PC-9 (cell line): ENCODE data around the gene CCDC141. TPM values are rescaled to one million over a fixed set of nuclear protein-coding genes. Genes with fewer than 3 reads are reported as not detected.
A peak's percentile ranks its signal among the peaks of the same experiment; 100 is the strongest.

Source experiments
- BruUV-seq: library from RNA; stranded (reverse); fragments of 400-500 nt; replicated peaks from 2 replicates; lab custom pipeline; 2021; lab: Mats Ljungman, UMichigan
- CTCF ChIA-PET: fragments of 300-600 bp; sonication (Branson Sonifier 250); formaldehyde crosslinking; loops from one replicate; lab custom pipeline; 2022; ENCODE audit warnings: antibody characterized with exemption; lab: Charles Lee
- POLR2A ChIA-PET: fragments of 300-600 bp; sonication (Branson Sonifier 250); formaldehyde crosslinking; loops from one replicate; lab custom pipeline; 2022; ENCODE audit warnings: antibody characterized with exemption; ENCODE audit not compliant: unreplicated experiment; lab: Charles Lee
- DNase-seq, 2 experiments: peaks; one replicate each; pipeline versions ENCODE4 v3.0.0 to v3.0.0-alpha.2; 2015 to 2022; ENCODE audit warnings: mixed read lengths in 1 of 2
- H2AFZ ChIP-seq: fragments of 200-600 bp; sonication (generic); 2 replicates; pipeline ENCODE4 v1.8.1; 2017; ENCODE audit warnings: antibody characterized with exemption
- H3F3A ChIP-seq: fragments of 200-600 bp; sonication (generic); 2 replicates; pipeline ENCODE4 v1.8.1; 2017; ENCODE audit warnings: antibody characterized with exemption, mild to moderate bottlenecking, low read depth; ENCODE audit not compliant: insufficient read depth
- H3K27ac ChIP-seq: fragments of 200-600 bp; sonication (generic); 2 replicates; pipeline ENCODE4 v1.6.1; 2016; ENCODE audit warnings: mixed run types
- H3K27me3 ChIP-seq: fragments of 200-600 bp; sonication (generic); 2 replicates; pipeline ENCODE4 v1.6.1; 2016; ENCODE audit warnings: low read depth, mixed run types; ENCODE audit not compliant: insufficient read depth
- H3K36me3 ChIP-seq: fragments of 200-600 bp; sonication (generic); 2 replicates; pipeline ENCODE4 v1.6.1; 2016; ENCODE audit warnings: low read depth, mixed run types
- H3K4me1 ChIP-seq: fragments of 200-600 bp; sonication (generic); replicated peaks from 2 replicates; pipeline ENCODE4 v1.6.1; 2016; ENCODE audit warnings: mixed run types; ENCODE audit not compliant: insufficient read depth
- H3K4me2 ChIP-seq: fragments of 200-600 bp; sonication (generic); 2 replicates; pipeline ENCODE4 v1.6.1; 2017; ENCODE audit warnings: mixed run types
- H3K4me3 ChIP-seq: fragments of 200-600 bp; sonication (generic); 2 replicates; pipeline ENCODE4 v1.6.1; 2016; ENCODE audit warnings: mixed run types
- H3K79me2 ChIP-seq: fragments of 200-600 bp; sonication (generic); 2 replicates; pipeline ENCODE4 v1.6.1; 2017; ENCODE audit warnings: low read depth, mixed run types
- H3K9me2 ChIP-seq: fragments of 200-600 bp; sonication (generic); 2 replicates; pipeline ENCODE4 v1.8.1; 2017; ENCODE audit warnings: mild to moderate bottlenecking; ENCODE audit not compliant: insufficient read depth
- H3K9me3 ChIP-seq: fragments of 200-600 bp; sonication (generic); 2 replicates; pipeline ENCODE4 v1.8.1; 2016; ENCODE audit warnings: low read depth; ENCODE audit not compliant: insufficient read depth
- H4K20me1 ChIP-seq: fragments of 200-600 bp; sonication (generic); 2 replicates; pipeline ENCODE4 v1.8.1; 2017; ENCODE audit not compliant: insufficient read depth
- CTCF ChIP-seq: fragments of 200-600 bp; sonication (generic); conservative IDR thresholded peaks from 2 replicates; pipeline ENCODE4 v1.6.1; 2017; ENCODE audit warnings: mixed run types, antibody characterized with exemption, mild to moderate bottlenecking, moderate library complexity
- EZH2 ChIP-seq: fragments of 200-600 bp; sonication (generic); IDR thresholded peaks from 2 replicates; pipeline ENCODE4 v1.8.0; 2017; ENCODE audit warnings: antibody characterized with exemption, low read depth
- intact Hi-C: fragments of 100-400 bp; cut with micrococcal nuclease; formaldehyde crosslinking; loops from one replicate; pipeline ENCODE4 v1.10.0; 2022; ENCODE audit not compliant: unreplicated experiment
- total RNA-seq: library from RNA; stranded (reverse); gene quantifications from 2 replicates; pipeline ENCODE4 v1.2.3, GENCODE V29; 2021

Gene CCDC141
- total RNA-seq, 1 experiment from 2014 or later: not detected

DNA sequence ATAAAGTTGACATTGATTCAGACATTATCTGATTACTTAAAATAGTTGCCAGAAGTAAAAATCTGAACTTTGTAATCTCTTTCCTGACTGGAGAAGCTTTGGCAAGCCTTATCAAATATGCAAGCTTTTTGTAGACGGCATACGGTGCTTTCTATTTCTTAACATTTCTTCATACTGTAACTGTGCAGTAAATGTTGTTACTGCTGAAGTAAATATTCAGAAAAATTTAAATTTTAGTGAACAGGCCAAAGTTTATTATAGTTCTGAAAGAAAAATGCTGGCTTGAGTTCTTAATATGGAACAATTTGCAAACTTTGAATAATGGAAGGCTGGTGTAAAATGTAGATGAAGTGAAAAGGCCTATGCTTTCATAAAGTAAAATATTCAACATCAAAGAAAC lies 244.5 kb downstream of the CCDC141 start:
- Histone ChIP-seq H3K27ac (no peak overlapping the region), H3F3A (no peaks in the 10 kb centered on the region), H3K4me2 (no peak overlapping the region), H4K20me1 (no peaks in the 10 kb centered on the region), H3K27me3 (no peaks in the 10 kb centered on the region), H3K36me3 (no peaks in the 10 kb centered on the region), H3K79me2 (no peaks in the 10 kb centered on the region), H3K9me3 (peaks cover 3% of the 10 kb centered on the region; the same call in 1 of the 2 replicates), H3K4me3 (no peak overlapping the region), H3K4me1 (no peaks in the 10 kb centered on the region), H2AFZ (no peak overlapping the region), H3K9me2 (no peaks in the 10 kb centered on the region; the same call in none of the 2 replicates)
- CTCF ChIA-PET: no interaction called here
- intact Hi-C loops: no loop called here
- TF ChIP-seq CTCF (no peak), EZH2 (no peak)
- POLR2A ChIA-PET: no interaction called here
- no TSS peak for BruUV-seq
- no peak for DNase-seq

DNA sequence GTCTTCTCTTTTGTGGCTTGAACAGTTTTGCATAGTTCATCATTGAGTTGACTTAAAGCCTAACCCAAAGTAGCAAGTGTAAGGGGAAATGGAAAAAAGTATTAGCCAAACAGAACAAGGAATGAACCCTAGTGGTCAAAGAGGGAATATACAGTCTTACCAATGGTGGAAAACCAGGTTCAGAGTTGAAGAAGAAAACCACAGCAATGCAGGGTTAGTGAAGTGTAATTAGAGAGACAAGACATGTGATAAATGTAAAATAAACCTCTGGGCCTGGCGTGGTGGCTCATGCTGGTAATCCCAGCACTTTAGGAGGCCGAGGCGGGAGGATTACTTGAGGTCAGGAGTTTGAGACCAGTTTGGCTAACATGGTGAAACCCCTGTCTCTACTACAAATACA lies 245.1 kb downstream of the CCDC141 start:
- H2AFZ ChIP-seq: no peak overlapping the region
- BruUV-seq: no TSS peak
- DNase-seq: no peak
- no peaks in the 10 kb centered on the region for H3K36me3 ChIP-seq
- intact Hi-C loops: loop anchor here (5.0 kb wide), 1 partner anchor 93 kb away; no protein-coding TSS in a partner anchor
- H3K4me1 ChIP-seq: no peaks in the 10 kb centered on the region
- TF ChIP-seq EZH2 (no peak), CTCF (peak; percentile 77)
- ChIA-PET POLR2A (no interaction called here), CTCF (interaction anchor here (0.7 kb wide), 1 partner anchor 246 kb away, joined by 3 read pairs; no protein-coding TSS in a partner anchor)
- 0 out of 2 replicates have a peak, but pooled peaks cover 3% of the 10 kb centered on the region for H3K9me3 ChIP-seq
- no peaks in the 10 kb centered on the region for H3K27me3 ChIP-seq
- H3F3A ChIP-seq: no peaks in the 10 kb centered on the region
- H4K20me1 ChIP-seq: no peaks in the 10 kb centered on the region
- no peak overlapping the region for H3K27ac ChIP-seq
- no peak overlapping the region for H3K4me3 ChIP-seq
- no peak overlapping the region for H3K4me2 ChIP-seq
- H3K9me2 ChIP-seq: no peaks in the 10 kb centered on the region; the same call in 1 of the 2 replicates
- no peaks in the 10 kb centered on the region for H3K79me2 ChIP-seq

DNA sequence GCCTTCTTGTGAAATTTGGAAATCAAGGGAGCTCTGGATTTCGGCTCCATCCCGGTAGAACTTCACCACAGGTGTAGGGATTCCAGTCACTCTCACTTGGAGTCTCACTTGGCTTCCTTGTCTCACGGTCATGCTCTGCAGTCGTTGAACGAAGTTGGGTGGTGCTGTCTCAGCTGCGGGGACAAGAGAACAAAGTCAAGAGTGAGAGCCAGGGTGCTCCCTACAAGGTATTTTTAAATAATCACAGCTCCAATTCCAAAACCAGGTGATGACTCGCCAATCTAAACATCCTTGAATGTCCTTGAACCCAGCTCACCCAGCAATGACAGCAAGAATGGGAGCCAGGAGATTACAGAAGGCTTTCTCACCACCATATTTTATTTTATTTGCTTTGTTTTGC lies 249.4 kb downstream of the CCDC141 start:
- H3K36me3 ChIP-seq: no peaks in the 10 kb centered on the region
- no peaks in the 10 kb centered on the region for H3K79me2 ChIP-seq
- no peak overlapping the region for H3K27ac ChIP-seq
- H3K4me1 ChIP-seq: no peaks in the 10 kb centered on the region
- no peak for DNase-seq
- no peaks in the 10 kb centered on the region; the same call in 1 of the 2 replicates for H3K9me2 ChIP-seq
- H4K20me1 ChIP-seq: no peaks in the 10 kb centered on the region
- H3K9me3 ChIP-seq: peaks cover 3% of the 10 kb centered on the region; the same call in 1 of the 2 replicates
- H2AFZ ChIP-seq: no peak overlapping the region
- no peaks in the 10 kb centered on the region for H3F3A ChIP-seq
- no peak overlapping the region for H3K4me3 ChIP-seq
- no peaks in the 10 kb centered on the region for H3K27me3 ChIP-seq
- no TSS peak for BruUV-seq
- no peak overlapping the region for H3K4me2 ChIP-seq
- intact Hi-C loops: loop anchor here (5.0 kb wide), 1 partner anchor 97 kb away; no protein-coding TSS in a partner anchor
- POLR2A ChIA-PET: no interaction called here
- CTCF ChIA-PET: no interaction called here
- no peak for TF ChIP-seq CTCF
- TF ChIP-seq EZH2: no peak
